Esophagus muscularis mucosa (tissue), 4 donors: ENCODE results near the gene INO80B. TPM values are rescaled to one million over a fixed set of nuclear protein-coding genes. Genes with fewer than 3 reads are reported as not detected.

Experiments
- DNase-seq: peaks from one replicate; pipeline ENCODE4 v3.0.0-alpha.2; 2017; ENCODE audit errors: extremely low spot score
- H3K27ac ChIP-seq, 4 donors: fragments of 200-600 bp; sonication (generic); replicated peaks in 1 of 4; 1 replicate in 3 of 4; 2 replicates in 1 of 4; pipeline ENCODE4 v1.5.1; 2016 to 2019; ENCODE audit warnings: mild to moderate bottlenecking in 1 of 4
- H3K27me3 ChIP-seq, 4 donors: fragments of 200-600 bp; sonication (generic); one replicate each; pipeline versions ENCODE4 v1.5.1 to v1.6.0; 2016 to 2019
- H3K36me3 ChIP-seq, 4 donors: fragments of 200-600 bp; sonication (generic); one replicate each; pipeline ENCODE4 v1.5.1; 2016 to 2019
- H3K4me1 ChIP-seq, 4 donors: fragments of 200-600 bp; sonication (generic); one replicate each; pipeline ENCODE4 v1.5.1; 2016 to 2019
- H3K4me3 ChIP-seq, 4 donors: fragments of 200-600 bp; sonication (generic); 1 replicate in 2 of 4; 2 replicates in 2 of 4; pipeline ENCODE4 v1.5.1; 2016 to 2019; ENCODE audit warnings: mild to moderate bottlenecking in 4 of 4, moderate library complexity in 1 of 4
- H3K9me3 ChIP-seq, 4 donors: fragments of 200-600 bp; sonication (generic); 1 replicate in 3 of 4; 2 replicates in 1 of 4; pipeline ENCODE4 v1.5.1; 2016 to 2019
- CTCF ChIP-seq, 3 experiments: fragments of 200-600 bp in 2 of 3; fragments of 450-650 bp in 1 of 3; sonication (generic) in 2 of 3; IDR thresholded peaks; one replicate each; pipeline ENCODE4 v1.5.1; 2017 to 2019; ENCODE audit warnings: antibody characterized with exemption in 3 of 3, mild to moderate bottlenecking in 2 of 3, moderate library complexity in 1 of 3
- EP300 ChIP-seq: sonication (generic); formaldehyde crosslinking; IDR thresholded peaks from one replicate; pipeline ENCODE4 v1.6.1; 2017; ENCODE audit warnings: antibody characterized with exemption
- POLR2A ChIP-seq: fragments of 450-650 bp; IDR thresholded peaks from one replicate; pipeline ENCODE4 v1.6.1; 2017; ENCODE audit warnings: antibody characterized with exemption, moderate library complexity, mild to moderate bottlenecking, low read depth
- POLR2AphosphoS5 ChIP-seq, 2 donors: sonication (generic); formaldehyde crosslinking; IDR thresholded peaks; one replicate each; pipeline ENCODE4 v1.6.1; 2017; ENCODE audit warnings: antibody characterized with exemption in 2 of 2
- WGBS: methylation state at CpG from one replicate; pipeline ENCODE4 v1.1.5; 2018; 5-methylcytosine and 5-hydroxymethylcytosine counted together
- intact Hi-C: fragments of 100-400 bp; cut with DNase I; formaldehyde crosslinking; loops from one replicate; pipeline ENCODE4 v1.15.1; 2023
- total RNA-seq, 4 donors: library from RNA; depleted of rRNA; stranded (reverse); fragments of >200 nt; gene quantifications; one replicate each; pipeline versions ENCODE4 v1.1.0 to v1.2.1, GENCODE V29; 2016

Gene INO80B
- total RNA-seq, result 10 to 100 TPM in 3 of 4 donors, 1 to 10 TPM in 1; 8.7 to 16.6 (median 10.6) TPM

- Histone ChIP-seq H3K4me1 (peaks cover 32 to 43% (median 41%) of the 10 kb centered on the region in 4 donors), H3K27me3 (no peaks in the 10 kb centered on the region), H3K27ac (peak within 1 kb of the TSS; percentile 66 to 74 (median 68)), H3K4me3 (peak within 1 kb of the TSS; percentile 63 to 80 (median 70)), H3K9me3 (no peaks in the 10 kb centered on the region), H3K36me3 (no peaks in the 10 kb centered on the region)
- under 1% methylated on average over 35 of the region's 40 CpGs for WGBS
- peak; percentile 99 for DNase-seq
- intact Hi-C loops, result no loop called here
- peak in 1 of 3 experiments; percentile 28 for TF ChIP-seq CTCF (IDR thresholded peaks at IDR 0.05)
- no peak for TF ChIP-seq POLR2A
- peak; percentile 84 to 99 for TF ChIP-seq POLR2AphosphoS5 (IDR thresholded peaks at IDR 0.05)
Observed at GRCh38 chr2:74454654-74455511, at the start of gene INO80B. Gene INO80B (plus strand): TSS chr2:74455087. CDS start chr2:74455117, 30 bp downstream.

GRCh38 chr2:74406035-74406434, 48.9 kb upstream of the INO80B start:
- TF ChIP-seq POLR2A (no peak), EP300 (no peak), POLR2AphosphoS5 (IDR thresholded peaks at IDR 0.05) (no peak), CTCF (IDR thresholded peaks at IDR 0.05) (no peak)

GRCh38 chr2:74407682-74408081, 47.2 kb upstream of the INO80B start:
- 92% methylated on average over 5 of the region's 5 CpGs for WGBS
- DNase-seq, result no peak
- H3K4me1 ChIP-seq, result no peaks in the 10 kb centered on the region
- no peak overlapping the region for H3K27ac ChIP-seq
- no peaks in the 10 kb centered on the region for H3K27me3 ChIP-seq
- TF ChIP-seq EP300 (no peak), POLR2AphosphoS5 (IDR thresholded peaks at IDR 0.05) (no peak), CTCF (IDR thresholded peaks at IDR 0.05) (no peak), POLR2A (no peak)
- H3K4me3 ChIP-seq, result no peak overlapping the region
- intact Hi-C loops, result no loop called here
- H3K36me3 ChIP-seq, result no peaks in the 10 kb centered on the region
- H3K9me3 ChIP-seq, result no peaks in the 10 kb centered on the region

More at GRCh38 chr2:74406035-74406434, 48.9 kb upstream of the INO80B start:
- Histone ChIP-seq H3K4me3 (no peak overlapping the region), H3K27ac (no peak overlapping the region), H3K27me3 (no peaks in the 10 kb centered on the region), H3K4me1 (no peaks in the 10 kb centered on the region), H3K9me3 (no peaks in the 10 kb centered on the region), H3K36me3 (no peaks in the 10 kb centered on the region)
- intact Hi-C loops, result no loop called here
- no peak for DNase-seq

- no peak overlapping the region for H3K27ac ChIP-seq
- no peaks in the 10 kb centered on the region for H3K27me3 ChIP-seq
- WGBS, result 56% methylated on average over 5 of the region's 8 CpGs
- H3K9me3 ChIP-seq, result no peaks in the 10 kb centered on the region
- peaks cover 18 to 31% (median 23%) of the 10 kb centered on the region in 4 donors for H3K4me1 ChIP-seq
- DNase-seq, result no peak
- intact Hi-C loops, result no loop called here
- no peak overlapping the region for H3K4me3 ChIP-seq
- TF ChIP-seq POLR2AphosphoS5 (IDR thresholded peaks at IDR 0.05), result no peak
- TF ChIP-seq EP300, result no peak
- no peaks in the 10 kb centered on the region for H3K36me3 ChIP-seq
Observed at GRCh38 chr2:74413001-74413698, 41.7 kb upstream of the INO80B start.

- no peaks in the 10 kb centered on the region for H3K9me3 ChIP-seq
- peaks cover 18 to 31% (median 25%) of the 10 kb centered on the region in 4 donors for H3K4me1 ChIP-seq
- H3K4me3 ChIP-seq, result peak overlapping the region; percentile 60 to 72 (median 62)
- TF ChIP-seq POLR2A, result no peak
- TF ChIP-seq CTCF (IDR thresholded peaks at IDR 0.05), result no peak
- TF ChIP-seq EP300, result no peak
- no peak for TF ChIP-seq POLR2AphosphoS5 (IDR thresholded peaks at IDR 0.05)
- intact Hi-C loops, result no loop called here
- no peaks in the 10 kb centered on the region for H3K27me3 ChIP-seq
- peak overlapping the region; percentile 38 to 58 (median 53) for H3K27ac ChIP-seq
- 49% methylated on average over 5 of the region's 19 CpGs for WGBS
- H3K36me3 ChIP-seq, result no peaks in the 10 kb centered on the region
- DNase-seq, result no peak
Observed at GRCh38 chr2:74414441-74414840, 40.4 kb upstream of the INO80B start.
